ENCODE results near the gene CNGA4.

The CNGA4 gene

GRCh38 chr11:6238902-6239301, at the start of gene CNGA4:
Gene CNGA4, plus strand, starts transcription at chr11:6239089. Its CDS starts 118 bp downstream, at chr11:6239207.
- no peak for DNase-seq

GRCh38 chr11:6191742-6192141, 47.1 kb upstream of the CNGA4 start:
- DNase-seq, result no peak

- DNase-seq, result no peak
Measured at GRCh38 chr11:6194065-6194581, 44.8 kb upstream of the CNGA4 start.

GRCh38 chr11:6196396-6196795, 42.5 kb upstream of the CNGA4 start:
- DNase-seq, result no peak

- no peak for DNase-seq
Measured at GRCh38 chr11:6197466-6198200, 41.3 kb upstream of the CNGA4 start.

- DNase-seq, result no peak
Measured at GRCh38 chr11:6199174-6199810, 39.6 kb upstream of the CNGA4 start, which contains the start of gene OR52W1. Gene OR52W1, plus strand, starts transcription at chr11:6199224. Its CDS starts 0 bp downstream, at chr11:6199224.

GRCh38 chr11:6200975-6201374, 37.9 kb upstream of the CNGA4 start:
- DNase-seq, result no peak

- DNase-seq, result no peak
Measured at GRCh38 chr11:6201481-6201880, 37.4 kb upstream of the CNGA4 start.

GRCh38 chr11:6202041-6202440, 36.8 kb upstream of the CNGA4 start:
- no peak for DNase-seq

GRCh38 chr11:6203327-6203726, 35.6 kb upstream of the CNGA4 start:
- DNase-seq, result no peak

GRCh38 chr11:6204706-6205105, 34.2 kb upstream of the CNGA4 start:
- DNase-seq, result no peak

- no peak for DNase-seq
Measured at GRCh38 chr11:6205366-6205765, 33.5 kb upstream of the CNGA4 start, which contains the start of gene C11orf42. Gene C11orf42, plus strand, starts transcription at chr11:6205557. Its CDS starts 59 bp downstream, at chr11:6205616.

GRCh38 chr11:6206456-6207180, 32.3 kb upstream of the CNGA4 start:
- no peak for DNase-seq

- DNase-seq, result no peak
Measured at GRCh38 chr11:6209801-6210200, 29.1 kb upstream of the CNGA4 start.

GRCh38 chr11:6210274-6210955, 28.5 kb upstream of the CNGA4 start:
- no peak for DNase-seq

- no peak for DNase-seq
Measured at GRCh38 chr11:6214530-6214929, 24.4 kb upstream of the CNGA4 start.

GRCh38 chr11:6216501-6216900, 22.4 kb upstream of the CNGA4 start:
- no peak for DNase-seq

GRCh38 chr11:6217722-6218121, 21.2 kb upstream of the CNGA4 start:
- no peak for DNase-seq

- no peak for DNase-seq
Measured at GRCh38 chr11:6219359-6219758, 19.5 kb upstream of the CNGA4 start.

GRCh38 chr11:6223854-6224253, 15.0 kb upstream of the CNGA4 start:
- no peak for DNase-seq

- no peak for DNase-seq
Measured at GRCh38 chr11:6224421-6224820, 14.5 kb upstream of the CNGA4 start.

GRCh38 chr11:6225024-6225423, 13.9 kb upstream of the CNGA4 start:
- no peak for DNase-seq

- DNase-seq, result no peak
Measured at GRCh38 chr11:6225896-6226295, 13.0 kb upstream of the CNGA4 start.
